Panc1 (cell line): Measurements from ENCODE around the gene ISLR. TPM values are rescaled to one million over a fixed set of nuclear protein-coding genes. Genes with fewer than 3 reads are reported as not detected.

Experiments
- ATAC-seq: fragments of 200-7000 bp; cut with Tn5 transposase; 2 replicates; pipeline ENCODE4 v1.9.1; 2020; ENCODE audit warnings: mild to moderate bottlenecking, moderate library complexity
- BruUV-seq: library from RNA; stranded (reverse); fragments of 400-500 nt; replicated peaks from 2 replicates; lab custom pipeline; 2021; lab: Mats Ljungman, UMichigan
- CTCF ChIA-PET: fragments of 300-600 bp; sonication (Branson Sonifier 250); formaldehyde crosslinking; loops from one replicate; lab custom pipeline; 2022; ENCODE audit warnings: antibody characterized with exemption; lab: Charles Lee
- POLR2A ChIA-PET: fragments of 300-600 bp; sonication (Branson Sonifier 250); formaldehyde crosslinking; loops from one replicate; lab custom pipeline; 2022; ENCODE audit warnings: antibody characterized with exemption; lab: Charles Lee
- DNase-seq: peaks from one replicate; pipeline ENCODE4 v3.0.0-alpha.2; 2010; ENCODE audit warnings: low read depth, low spot score
- H3K27ac ChIP-seq: 2 replicates; pipeline ENCODE4 v1.5.1; 2011; ENCODE audit warnings: mild to moderate bottlenecking, low read length, inconsistent platforms
- H3K27me3 ChIP-seq: fragments of 200-500 bp; sonication (Bioruptor generic); 2 replicates; pipeline ENCODE4 v1.6.0; 2014; ENCODE audit warnings: low read length, inconsistent platforms; ENCODE audit not compliant: control insufficient read depth, insufficient read depth
- H3K36me3 ChIP-seq: fragments of 200-500 bp; sonication (Bioruptor generic); 2 replicates; pipeline ENCODE4 v1.5.1; 2014; ENCODE audit warnings: inconsistent platforms, mild to moderate bottlenecking, low read length, moderate library complexity; ENCODE audit not compliant: control insufficient read depth, insufficient read depth
- H3K4me1 ChIP-seq: 2 replicates; pipeline ENCODE4 v1.5.1; 2011; ENCODE audit warnings: inconsistent platforms, mild to moderate bottlenecking, low read length, moderate library complexity; ENCODE audit not compliant: control insufficient read depth, insufficient read depth
- H3K4me3 ChIP-seq, 2 experiments: 2 replicates each; pipeline ENCODE4 v1.5.1; 2011 to 2012; ENCODE audit warnings: low read depth in 2 of 2, low read length in 2 of 2, mild to moderate bottlenecking in 2 of 2, inconsistent platforms in 1 of 2, moderate library complexity in 1 of 2
- H3K9me3 ChIP-seq: fragments of 200-500 bp; sonication (Bioruptor generic); 2 replicates; pipeline ENCODE4 v1.5.1; 2014; ENCODE audit warnings: low read depth, mild to moderate bottlenecking, inconsistent platforms, low read length, moderate library complexity; ENCODE audit not compliant: control insufficient read depth, insufficient read depth
- POLR2AphosphoS5 ChIP-seq: IDR thresholded peaks from 2 replicates; pipeline ENCODE4 v1.6.1; 2012; ENCODE audit warnings: mild to moderate bottlenecking, low read depth, low read length, moderate library complexity
- SIN3A ChIP-seq: IDR thresholded peaks from 2 replicates; pipeline ENCODE4 v1.6.1; 2012; ENCODE audit warnings: low read depth, mild to moderate bottlenecking, low read length, moderate library complexity, borderline replicate concordance; ENCODE audit not compliant: insufficient read depth
- TCF7L2 ChIP-seq: IDR thresholded peaks from 2 replicates; pipeline ENCODE4 v1.6.1; 2011; ENCODE audit warnings: mild to moderate bottlenecking, low read depth, low read length, inconsistent platforms
- in situ Hi-C: cut with HindIII; loops from 2 replicates; pipeline ENCODE4 v1.10.0; 2016; ENCODE audit warnings: low sequenced_read_pairs, low pct_unique_long_range_greater_than_20kb
- intact Hi-C: fragments of 100-400 bp; cut with micrococcal nuclease; formaldehyde crosslinking; loops from one replicate; pipeline ENCODE4 v1.10.0; 2022; ENCODE audit not compliant: unreplicated experiment
- total RNA-seq: library from RNA; stranded (reverse); gene quantifications from one replicate; pipeline ENCODE4 v1.2.1, GENCODE V29; 2021; ENCODE audit not compliant: unreplicated experiment
- TF ChIP-seq, protein P1 (sequence below): fragments of 450-650 bp; IDR thresholded peaks from 2 replicates; pipeline ENCODE4 v1.5.1; 2017; ENCODE audit warnings: mild to moderate bottlenecking
- TF ChIP-seq, protein P2 (sequence below), 2 experiments: IDR thresholded peaks; 2 replicates each; pipeline ENCODE4 v1.6.1; 2011 to 2012; ENCODE audit warnings: low read depth in 2 of 2, control low read depth in 1 of 2, low read length in 1 of 2, mild to moderate bottlenecking in 1 of 2, moderate library complexity in 1 of 2; ENCODE audit not compliant: insufficient read depth in 1 of 2

ISLR gene
- total RNA-seq, 1 experiment from 2014 or later, result 0.28 TPM

DNA sequence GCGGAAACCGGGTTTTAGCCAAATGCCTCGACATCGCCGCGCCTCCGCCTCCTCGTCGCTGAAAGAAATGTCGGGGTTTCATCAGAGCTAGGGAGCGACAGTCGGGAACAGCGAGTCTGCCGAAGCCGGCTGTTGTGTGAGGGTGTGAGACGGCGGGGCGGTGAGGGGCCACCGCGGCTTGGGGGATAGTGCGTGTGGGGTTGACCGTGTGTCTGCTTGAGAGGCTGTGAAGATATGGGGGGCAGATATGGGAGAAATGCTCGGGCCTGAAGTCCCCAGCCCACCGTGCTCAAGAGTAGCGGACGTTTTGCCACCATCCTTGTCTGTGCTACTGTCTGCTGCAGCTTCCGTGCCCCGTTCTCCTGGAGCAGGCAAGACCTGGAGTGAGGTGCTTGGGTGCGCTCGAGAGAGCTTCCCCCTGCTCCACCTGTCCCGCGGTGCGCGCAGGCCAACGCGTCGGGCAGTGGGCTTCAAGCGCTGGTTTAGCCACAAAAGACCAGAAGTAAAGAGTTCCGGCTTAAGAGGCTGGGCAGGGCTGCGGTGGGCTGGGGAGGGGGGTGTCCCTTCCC is 43.8 kb upstream of the ISLR start:
- intact Hi-C loops, result loop anchor here (5.0 kb wide), 1 partner anchor 77 kb away; no protein-coding TSS in a partner anchor

DNA sequence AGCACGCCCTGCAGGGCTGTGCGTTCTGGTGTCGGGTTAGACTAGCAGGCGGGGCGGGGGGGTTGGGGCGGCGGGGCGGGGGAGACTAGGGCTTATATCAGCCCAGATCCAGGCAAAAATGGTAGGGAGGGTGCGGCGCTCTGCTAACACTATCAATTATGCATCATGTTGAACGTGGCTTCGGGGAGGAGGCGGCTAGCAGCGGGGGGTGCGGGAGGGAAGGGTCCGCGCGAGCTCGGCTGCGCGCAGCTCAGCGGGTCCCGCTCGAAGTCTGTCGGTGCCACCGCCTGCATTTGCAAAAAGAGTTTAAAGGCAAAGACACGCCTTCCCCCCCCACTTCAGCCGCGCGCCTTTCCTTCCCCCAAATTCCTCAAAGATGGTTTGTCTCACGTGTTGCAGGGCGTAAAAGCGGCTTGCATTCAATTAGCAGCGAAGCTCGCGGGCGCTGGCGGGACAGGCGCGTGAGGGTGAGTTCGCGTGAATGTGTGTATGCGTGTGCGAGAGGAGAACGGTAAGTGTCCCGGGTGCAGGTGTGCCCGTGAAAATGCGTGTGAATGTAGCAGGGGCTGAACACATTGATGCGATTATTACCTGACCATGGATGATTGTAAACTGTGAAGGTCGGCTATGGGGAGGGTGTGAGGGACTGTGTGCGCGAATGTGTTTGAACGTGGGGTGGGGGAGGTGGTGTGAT is 43.2 kb upstream of the ISLR start, which contains the start of gene ISLR2:
Gene ISLR2, plus strand, starts transcription at position 432 of the 694 bp plus-strand sequence. CDS start 2,169 bp downstream, outside the sequence.
- TF ChIP-seq, protein P1, sequence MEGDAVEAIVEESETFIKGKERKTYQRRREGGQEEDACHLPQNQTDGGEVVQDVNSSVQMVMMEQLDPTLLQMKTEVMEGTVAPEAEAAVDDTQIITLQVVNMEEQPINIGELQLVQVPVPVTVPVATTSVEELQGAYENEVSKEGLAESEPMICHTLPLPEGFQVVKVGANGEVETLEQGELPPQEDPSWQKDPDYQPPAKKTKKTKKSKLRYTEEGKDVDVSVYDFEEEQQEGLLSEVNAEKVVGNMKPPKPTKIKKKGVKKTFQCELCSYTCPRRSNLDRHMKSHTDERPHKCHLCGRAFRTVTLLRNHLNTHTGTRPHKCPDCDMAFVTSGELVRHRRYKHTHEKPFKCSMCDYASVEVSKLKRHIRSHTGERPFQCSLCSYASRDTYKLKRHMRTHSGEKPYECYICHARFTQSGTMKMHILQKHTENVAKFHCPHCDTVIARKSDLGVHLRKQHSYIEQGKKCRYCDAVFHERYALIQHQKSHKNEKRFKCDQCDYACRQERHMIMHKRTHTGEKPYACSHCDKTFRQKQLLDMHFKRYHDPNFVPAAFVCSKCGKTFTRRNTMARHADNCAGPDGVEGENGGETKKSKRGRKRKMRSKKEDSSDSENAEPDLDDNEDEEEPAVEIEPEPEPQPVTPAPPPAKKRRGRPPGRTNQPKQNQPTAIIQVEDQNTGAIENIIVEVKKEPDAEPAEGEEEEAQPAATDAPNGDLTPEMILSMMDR, result no peak
- TF ChIP-seq, protein P2, sequence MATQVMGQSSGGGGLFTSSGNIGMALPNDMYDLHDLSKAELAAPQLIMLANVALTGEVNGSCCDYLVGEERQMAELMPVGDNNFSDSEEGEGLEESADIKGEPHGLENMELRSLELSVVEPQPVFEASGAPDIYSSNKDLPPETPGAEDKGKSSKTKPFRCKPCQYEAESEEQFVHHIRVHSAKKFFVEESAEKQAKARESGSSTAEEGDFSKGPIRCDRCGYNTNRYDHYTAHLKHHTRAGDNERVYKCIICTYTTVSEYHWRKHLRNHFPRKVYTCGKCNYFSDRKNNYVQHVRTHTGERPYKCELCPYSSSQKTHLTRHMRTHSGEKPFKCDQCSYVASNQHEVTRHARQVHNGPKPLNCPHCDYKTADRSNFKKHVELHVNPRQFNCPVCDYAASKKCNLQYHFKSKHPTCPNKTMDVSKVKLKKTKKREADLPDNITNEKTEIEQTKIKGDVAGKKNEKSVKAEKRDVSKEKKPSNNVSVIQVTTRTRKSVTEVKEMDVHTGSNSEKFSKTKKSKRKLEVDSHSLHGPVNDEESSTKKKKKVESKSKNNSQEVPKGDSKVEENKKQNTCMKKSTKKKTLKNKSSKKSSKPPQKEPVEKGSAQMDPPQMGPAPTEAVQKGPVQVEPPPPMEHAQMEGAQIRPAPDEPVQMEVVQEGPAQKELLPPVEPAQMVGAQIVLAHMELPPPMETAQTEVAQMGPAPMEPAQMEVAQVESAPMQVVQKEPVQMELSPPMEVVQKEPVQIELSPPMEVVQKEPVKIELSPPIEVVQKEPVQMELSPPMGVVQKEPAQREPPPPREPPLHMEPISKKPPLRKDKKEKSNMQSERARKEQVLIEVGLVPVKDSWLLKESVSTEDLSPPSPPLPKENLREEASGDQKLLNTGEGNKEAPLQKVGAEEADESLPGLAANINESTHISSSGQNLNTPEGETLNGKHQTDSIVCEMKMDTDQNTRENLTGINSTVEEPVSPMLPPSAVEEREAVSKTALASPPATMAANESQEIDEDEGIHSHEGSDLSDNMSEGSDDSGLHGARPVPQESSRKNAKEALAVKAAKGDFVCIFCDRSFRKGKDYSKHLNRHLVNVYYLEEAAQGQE (IDR thresholded peaks at IDR 0.05; ENCODE audit: insufficient read depth in 1 of 2, low read depth in 2 of 2, low read length in 1 of 2), result no peak
- no peak for TF ChIP-seq TCF7L2
- TF ChIP-seq SIN3A, result no peak
- no peak for TF ChIP-seq POLR2AphosphoS5
- Histone ChIP-seq H3K36me3 (no peaks in the 10 kb centered on the region), H3K4me3 (peak within 1 kb of the TSS; percentile 24 to 44), H3K27me3 (peaks cover 16% of the 10 kb centered on the region; the same call in 1 of the 2 replicates), H3K4me1 (peaks cover 14% of the 10 kb centered on the region), H3K9me3 (no peaks in the 10 kb centered on the region), H3K27ac (no peak within 1 kb of the TSS)
- ATAC-seq (no peak), DNase-seq (no peak)
- intact Hi-C loops, result no loop called here
- CTCF ChIA-PET, result interaction anchor here (1.0 to 3.3 kb wide), 2 partner anchors 77 to 177 kb away, joined by 5 to 53 read pairs; no protein-coding TSS in a partner anchor
- POLR2A ChIA-PET, result no interaction called here
- in situ Hi-C loops, result no loop called here
- no TSS peak for BruUV-seq

More for the DNA sequence above, 43.8 kb upstream of the ISLR start:
- CTCF ChIA-PET, result interaction anchor here (0.6 to 3.3 kb wide), 7 partner anchors 15 to 639 kb away, joined by 3 to 53 read pairs (median 5); no protein-coding TSS in a partner anchor
- peak overlapping the region; percentile 24 to 44 for H3K4me3 ChIP-seq
- H3K4me1 ChIP-seq, result peaks cover 14% of the 10 kb centered on the region
- DNase-seq (no peak), ATAC-seq (no peak)
- in situ Hi-C loops, result no loop called here
- BruUV-seq, result no TSS peak
- POLR2A ChIA-PET, result no interaction called here
- no peaks in the 10 kb centered on the region for H3K9me3 ChIP-seq
- no peaks in the 10 kb centered on the region for H3K36me3 ChIP-seq
- no peak overlapping the region for H3K27ac ChIP-seq
- peaks cover 16% of the 10 kb centered on the region; the same call in 1 of the 2 replicates for H3K27me3 ChIP-seq
- TF ChIP-seq, protein P1, result no peak
- no peak for TF ChIP-seq SIN3A
- TF ChIP-seq, protein P2 (IDR thresholded peaks at IDR 0.05; ENCODE audit: insufficient read depth in 1 of 2, low read depth in 2 of 2, low read length in 1 of 2), result no peak
- no peak for TF ChIP-seq POLR2AphosphoS5
- TF ChIP-seq TCF7L2, result no peak
